Neural progenitor cell (in vitro differentiated cells): ENCODE measurements around the gene PER1.

Experiments
- CTCF ChIP-seq: fragments of 200-600 bp; sonication (generic); IDR thresholded peaks from 2 replicates; pipeline ENCODE4 v1.5.1; 2017; ENCODE audit warnings: antibody characterized with exemption, mild to moderate bottlenecking
- EZH2 ChIP-seq: fragments of 200-600 bp; sonication (generic); IDR thresholded peaks from 2 replicates; pipeline ENCODE4 v1.6.1; 2017; ENCODE audit warnings: antibody characterized with exemption, mild to moderate bottlenecking, moderate library complexity
- EZH2phosphoT487 ChIP-seq: fragments of 200-600 bp; sonication (generic); IDR thresholded peaks from 2 replicates; pipeline ENCODE4 v1.6.1; 2017; ENCODE audit warnings: antibody characterized with exemption

- TF ChIP-seq EZH2 (no peak), CTCF (no peak), EZH2phosphoT487 (no peak)
Measured at GRCh38 chr17:8163978-8164814, 12.0 kb upstream of the PER1 start.
